Activated CD4-positive, alpha-beta T cell treated with anti-CD3 and anti-CD28 coated beads, Interleukin-2, amount 50 U/mL, for 48 hours (primary cell): ENCODE data around the gene PRKCQ.
"Not testable (repeated sequence)": the region's sequence is repeated elsewhere in the genome, so short reads cannot be mapped to it uniquely, and the experiment has no call there.

Experiments used
- DNase-seq, 2 experiments: peaks; one replicate each; pipeline ENCODE4 v3.0.0-alpha.2; 2020

The PRKCQ gene

DNA sequence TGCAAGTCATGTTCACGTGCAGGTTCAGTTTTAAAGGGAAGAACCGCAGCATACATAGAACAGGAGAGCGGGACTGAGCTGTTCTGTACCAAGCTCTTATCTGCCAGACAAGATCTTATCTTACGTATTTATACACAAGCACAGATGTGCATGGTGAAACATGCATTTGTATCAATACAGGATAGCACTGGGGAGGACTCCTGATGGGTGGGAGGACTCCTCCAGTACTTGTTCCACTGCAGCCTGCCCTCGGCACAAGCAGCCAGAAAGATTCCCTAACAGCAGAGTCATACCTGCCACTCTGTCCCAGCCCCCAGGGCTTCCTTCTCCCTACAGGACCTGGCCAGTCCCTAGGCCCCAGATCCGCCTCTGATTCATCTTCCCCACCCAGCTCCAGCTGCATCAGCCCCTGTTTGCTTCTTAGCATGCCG, 13.2 kb upstream of the PRKCQ start:
- DNase-seq, result no peak

DNA sequence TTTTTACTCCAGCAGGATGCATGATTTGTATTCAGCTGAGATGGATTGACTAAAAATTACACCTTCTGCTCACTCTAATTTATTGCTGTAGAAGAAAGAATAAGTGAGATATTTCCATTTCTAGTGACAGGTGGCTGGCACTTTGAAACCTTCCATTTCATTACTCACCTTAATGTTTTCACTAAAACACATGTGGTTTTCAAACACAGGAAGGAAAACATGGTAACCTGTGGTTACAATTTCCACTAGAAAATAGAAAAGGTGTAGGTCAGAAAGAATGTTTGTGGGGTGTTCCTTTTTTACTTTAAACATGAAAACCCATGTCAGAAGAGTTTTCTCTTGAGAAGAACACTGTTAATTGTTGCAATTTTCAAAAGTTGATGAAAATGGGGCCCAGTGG, 12.0 kb upstream of the PRKCQ start:
- DNase-seq, result no peak

DNA sequence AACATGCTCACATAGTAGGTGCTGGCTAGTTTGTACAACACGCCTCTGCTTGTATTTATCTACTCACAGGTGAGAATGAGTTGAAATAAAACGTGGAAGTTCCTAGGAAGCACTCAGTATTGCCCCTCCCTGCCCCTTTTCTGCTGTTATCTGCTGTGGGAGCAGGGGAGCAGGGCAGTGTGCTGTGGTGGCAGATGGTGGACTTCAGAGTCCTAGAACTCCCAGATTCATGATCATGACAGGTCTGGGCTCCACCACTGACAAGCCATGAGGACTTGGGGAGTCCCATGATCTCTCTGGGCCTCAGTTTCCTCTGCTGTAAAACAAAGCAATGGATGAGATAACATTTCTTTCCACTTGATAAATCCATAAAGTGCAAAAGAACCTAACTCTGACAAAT, 11.6 kb upstream of the PRKCQ start:
- no peak for DNase-seq

DNA sequence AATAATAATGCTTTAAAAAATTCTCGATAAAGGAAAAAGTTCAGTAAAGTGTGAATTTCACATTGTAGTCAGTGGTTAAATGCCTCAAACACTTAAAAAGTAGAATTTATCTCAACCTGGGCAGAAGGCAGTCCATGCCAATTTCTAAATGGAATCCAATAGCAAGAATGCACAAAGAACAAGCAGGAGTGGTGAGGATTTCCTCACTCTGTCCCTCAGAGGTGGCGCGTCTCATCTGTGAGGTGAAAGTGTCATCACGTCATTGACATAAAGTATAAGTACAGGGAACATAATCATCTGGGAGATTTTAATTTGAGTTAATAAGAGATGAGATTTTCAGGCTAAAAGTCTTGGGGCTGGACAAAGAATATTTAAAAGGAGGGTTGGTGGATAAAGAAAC, 10.0 kb upstream of the PRKCQ start:
- DNase-seq, result no peak

DNA sequence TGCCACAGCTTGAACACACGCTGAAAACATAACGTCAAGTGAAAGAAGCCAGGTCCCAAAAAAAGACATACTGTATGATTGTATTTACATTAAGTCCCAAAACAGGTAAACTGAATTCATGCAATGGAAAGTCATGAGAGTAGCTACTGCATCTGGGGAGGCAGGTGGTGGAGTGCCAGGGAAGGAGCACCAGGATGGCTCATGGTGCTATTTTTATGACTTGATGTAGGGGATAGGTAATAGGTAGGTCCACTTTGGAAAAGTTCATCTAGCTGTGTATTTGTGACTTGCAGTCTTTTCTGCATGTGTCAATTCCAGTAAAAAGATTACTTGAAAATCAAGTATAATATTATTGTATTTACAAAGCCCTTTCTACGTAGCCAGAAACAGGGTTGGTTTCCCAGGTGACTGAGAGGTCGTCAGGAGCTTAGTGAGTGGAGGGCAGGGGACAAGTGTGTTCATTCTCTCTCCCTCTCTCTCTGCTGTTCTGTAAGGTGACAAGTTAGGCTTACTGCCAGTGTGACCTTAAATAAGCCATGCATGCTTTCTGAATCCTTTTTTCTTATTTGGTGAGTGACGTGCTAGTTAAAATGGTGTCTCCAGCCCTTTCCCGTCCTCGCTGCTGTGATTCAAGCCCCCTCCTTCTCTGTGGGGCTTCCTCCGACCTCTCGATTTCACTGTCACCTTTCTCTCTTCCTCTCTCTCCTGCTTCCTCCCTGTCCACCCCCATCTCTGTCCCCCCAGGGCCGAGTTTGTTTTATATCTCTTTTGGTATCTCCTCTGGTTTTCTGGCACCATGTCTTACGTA, 9.4 kb upstream of the PRKCQ start:
- DNase-seq, result no peak

DNA sequence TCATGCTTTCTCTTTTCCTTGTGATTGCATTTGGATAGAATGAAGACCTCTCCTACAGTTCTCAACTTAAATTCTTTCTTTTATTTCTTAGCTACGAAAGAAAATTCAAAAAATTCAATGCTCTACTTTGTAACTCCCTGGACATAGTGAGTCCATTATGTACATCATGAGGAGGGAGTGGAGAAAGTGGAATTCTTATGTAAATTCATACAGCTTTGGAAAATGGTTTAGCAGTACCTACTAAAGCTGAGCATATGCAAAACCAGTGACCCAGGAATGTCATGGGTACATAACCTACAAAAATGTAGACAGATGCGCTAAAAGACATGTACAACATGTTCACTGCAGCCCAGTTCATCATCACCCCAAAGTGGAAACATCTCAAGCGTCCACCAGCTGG, 8.8 kb upstream of the PRKCQ start:
- no peak for DNase-seq

DNA sequence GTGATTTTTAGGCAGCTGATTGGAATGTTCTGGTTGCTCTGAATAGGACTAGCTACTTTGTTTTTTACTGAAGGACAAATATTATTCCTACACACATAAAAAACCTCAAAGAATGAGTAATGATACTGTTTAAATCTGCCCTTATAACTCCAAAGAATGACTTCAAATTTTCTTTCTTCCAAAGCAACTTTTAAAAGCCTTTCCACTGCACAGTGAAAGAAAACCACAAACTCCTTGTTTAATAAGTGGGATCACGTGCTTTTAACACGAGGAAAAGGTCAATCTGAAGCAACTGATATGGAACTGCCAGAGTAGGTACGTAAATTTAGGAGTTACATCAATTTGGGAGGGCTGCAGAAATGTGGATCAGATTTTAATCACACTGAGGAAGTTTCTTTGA, 8.0 kb upstream of the PRKCQ start:
- DNase-seq, result no peak

DNA sequence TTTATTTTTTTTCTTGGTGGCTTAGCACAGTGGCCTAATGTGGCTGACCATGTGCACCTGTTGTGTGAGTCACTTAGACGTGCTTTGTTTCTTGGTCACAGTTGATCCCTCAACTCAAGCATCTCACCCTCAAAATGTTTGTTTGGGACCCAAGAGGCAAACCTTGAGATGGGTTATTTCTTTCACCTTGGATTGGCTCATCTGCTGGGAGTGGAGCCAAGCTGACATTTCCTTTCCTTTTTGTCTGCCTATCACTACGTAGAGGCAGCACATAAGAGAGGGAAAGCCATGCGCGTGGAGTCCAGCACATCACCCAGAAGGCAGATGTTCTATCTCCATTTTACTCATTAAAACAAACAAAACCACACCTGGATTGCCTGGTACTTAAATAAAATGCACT, 6.4 kb upstream of the PRKCQ start:
- DNase-seq, result no peak

DNA sequence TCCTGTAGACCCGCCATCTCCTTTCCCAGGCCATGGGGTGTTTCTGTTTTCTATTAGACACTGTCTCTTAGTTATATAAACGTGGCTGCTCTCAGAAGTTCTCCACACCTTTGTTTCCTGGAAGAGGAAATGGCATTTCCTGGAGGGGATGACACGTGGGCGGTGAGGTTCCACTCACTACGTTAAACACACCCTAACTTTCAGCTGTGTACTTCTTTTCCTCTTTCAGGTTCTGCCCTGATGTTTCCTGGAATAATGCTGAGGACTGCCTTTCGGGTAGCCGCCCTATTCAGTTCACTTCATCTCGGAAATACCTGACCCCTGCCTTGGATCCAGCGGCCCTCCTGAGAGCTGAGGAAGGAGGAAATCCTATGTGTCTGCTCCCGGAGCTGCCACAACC, 3.4 kb upstream of the PRKCQ start:
- DNase-seq, result peak; percentile 78 to 86

DNA sequence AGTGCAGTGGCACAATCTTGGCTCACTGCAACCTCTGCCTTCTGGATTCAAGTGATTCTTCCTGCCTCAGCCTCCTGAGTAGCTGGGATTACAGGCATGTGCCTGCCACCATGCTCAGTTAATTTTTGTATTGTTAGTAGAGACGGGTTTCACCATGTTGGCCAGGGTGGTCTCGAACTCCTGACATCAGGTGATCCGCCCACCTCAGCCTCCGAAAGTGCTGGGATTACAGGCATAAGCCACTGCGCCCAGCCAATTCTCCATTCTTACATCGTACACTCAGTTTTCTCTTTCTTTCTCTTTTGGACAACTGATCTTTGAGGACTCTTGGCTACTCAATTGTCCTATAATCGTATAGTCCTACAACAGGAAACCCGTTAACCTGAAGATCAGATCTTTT, 2.8 kb upstream of the PRKCQ start:
- DNase-seq, result not testable (repeated sequence)

DNA sequence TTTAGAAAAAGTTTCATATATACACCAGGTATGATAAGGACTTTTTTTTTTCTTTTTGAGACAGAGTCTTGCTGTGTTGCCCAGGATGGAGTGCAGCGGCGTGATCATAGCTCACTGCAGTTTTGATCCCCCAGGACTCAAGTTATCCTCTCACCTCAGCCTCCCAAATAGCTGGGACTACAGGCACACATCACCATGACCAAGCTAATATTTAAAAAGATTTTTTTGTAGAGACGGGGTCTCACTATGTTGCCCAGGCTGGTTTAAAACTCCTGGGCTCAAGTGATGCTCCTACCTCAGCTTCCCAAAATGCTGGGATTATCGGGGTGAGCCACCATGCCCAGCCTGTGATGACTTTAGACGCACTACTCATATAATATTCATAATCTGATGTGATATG, 2.2 kb upstream of the PRKCQ start:
- no peak for DNase-seq

DNA sequence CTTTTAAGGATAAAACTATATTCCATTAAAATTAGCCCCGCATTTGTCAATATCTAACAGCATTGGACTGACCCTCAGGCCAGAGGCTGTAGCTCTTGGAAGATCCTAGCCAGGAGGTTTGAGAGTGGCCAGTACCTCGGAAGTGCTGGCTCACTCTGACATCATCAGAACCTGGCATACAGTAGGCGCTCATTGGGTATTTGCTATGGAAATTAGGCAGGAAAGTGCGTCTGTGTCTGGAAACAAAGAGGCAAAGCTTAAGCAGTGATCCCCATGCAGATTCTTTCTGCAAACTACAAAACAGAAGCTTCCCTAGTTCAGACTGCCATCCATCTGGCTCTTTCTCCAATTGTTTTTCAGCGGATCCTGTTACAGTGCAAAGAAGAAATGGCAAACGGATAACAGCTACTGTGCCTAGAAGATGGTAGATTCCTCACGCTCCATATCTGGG, 1.7 kb upstream of the PRKCQ start:
- no peak for DNase-seq

DNA sequence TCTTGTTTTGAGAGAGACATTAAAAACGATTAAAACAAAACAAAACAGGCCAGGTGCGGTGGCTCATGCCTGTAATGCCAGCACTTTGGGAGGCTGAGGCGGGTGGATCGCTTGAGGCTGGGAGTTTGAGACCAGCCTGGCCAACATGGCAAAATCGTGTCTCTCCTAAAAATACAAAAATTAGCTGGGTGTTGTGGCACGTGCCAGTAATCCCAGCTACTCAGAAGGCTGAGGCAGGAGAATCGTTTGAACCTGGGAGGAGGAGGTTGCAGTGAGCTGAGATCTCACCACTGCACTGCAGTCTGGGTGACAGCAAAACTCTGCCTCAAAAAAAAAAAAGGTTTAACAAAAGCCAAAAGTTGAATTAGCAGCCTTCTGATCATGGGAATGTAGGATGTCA, 1.1 kb upstream of the PRKCQ start:
- DNase-seq, result not testable (repeated sequence)

DNA sequence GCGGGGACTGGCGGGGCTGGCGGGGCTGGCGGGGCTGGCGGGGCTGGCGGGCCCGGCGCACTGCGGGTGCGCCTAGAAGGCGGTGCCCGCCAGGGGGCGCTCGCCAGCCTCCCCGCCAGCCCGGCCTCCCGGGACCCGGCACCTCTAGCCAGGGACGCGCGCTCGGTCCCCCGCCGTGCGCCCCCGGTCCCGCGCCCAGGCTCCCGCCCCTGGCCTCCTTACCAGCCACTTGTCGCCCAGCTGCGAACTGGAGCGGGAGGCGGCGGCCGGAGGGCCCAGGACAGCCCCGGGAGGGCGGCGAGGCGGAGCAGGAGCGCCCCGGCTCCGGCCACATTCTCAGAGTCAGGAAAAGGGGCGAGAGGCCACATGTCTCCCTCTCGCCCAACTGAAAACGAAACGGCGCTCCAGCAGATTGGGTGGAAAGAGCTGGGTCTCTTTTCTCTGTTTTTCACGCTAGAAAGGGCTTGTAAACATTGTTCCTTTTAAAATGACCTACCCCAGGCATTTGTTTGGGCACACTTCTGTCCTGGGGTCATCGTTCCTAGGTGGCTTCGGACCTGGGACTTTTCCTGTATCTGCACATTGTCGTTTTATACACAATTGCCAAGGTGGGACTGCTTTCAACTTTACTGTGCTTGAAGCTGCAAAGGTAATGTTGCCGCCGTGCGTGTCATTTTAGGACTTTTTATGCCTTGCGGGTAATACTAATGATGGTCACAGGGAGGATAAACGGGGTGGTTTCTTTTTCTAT, 378 bp upstream of the PRKCQ start:
- peak; percentile 87 to 88 for DNase-seq

DNA sequence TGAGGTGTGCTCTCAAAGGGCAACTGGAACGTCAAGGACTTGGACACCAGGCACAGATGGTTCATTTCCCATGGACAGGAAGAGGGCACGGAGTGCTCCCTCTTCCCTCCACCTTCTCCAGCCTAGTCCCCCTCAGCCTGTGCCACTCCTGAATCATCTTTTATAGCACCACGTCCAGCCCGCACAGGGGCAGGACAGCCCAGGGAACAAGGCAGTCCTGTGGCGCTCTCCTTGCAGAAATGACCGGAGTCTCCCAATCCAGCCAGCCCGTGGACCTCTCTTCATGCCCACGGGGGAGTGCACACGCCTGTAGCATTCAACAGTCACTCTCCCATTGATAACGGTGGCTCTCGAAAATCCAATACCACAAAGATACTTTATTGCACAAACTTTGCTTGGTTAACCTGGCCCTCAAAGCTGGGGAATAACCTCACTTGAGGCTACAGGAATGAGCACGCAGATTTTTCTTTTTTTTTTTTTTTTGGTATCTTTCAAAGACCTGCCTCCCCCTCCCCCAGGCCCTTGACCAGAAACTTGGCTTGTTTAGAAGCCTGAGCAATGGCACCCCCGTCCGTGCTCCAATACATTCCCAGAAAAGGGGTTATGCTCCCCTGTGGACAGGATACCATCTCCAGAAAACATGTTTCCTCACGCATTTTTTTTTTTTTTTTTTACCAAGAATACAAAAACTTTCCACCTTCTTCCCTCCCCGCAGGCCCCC, 733 bp downstream of the PRKCQ start:
- DNase-seq, result peak; percentile 65 to 72

DNA sequence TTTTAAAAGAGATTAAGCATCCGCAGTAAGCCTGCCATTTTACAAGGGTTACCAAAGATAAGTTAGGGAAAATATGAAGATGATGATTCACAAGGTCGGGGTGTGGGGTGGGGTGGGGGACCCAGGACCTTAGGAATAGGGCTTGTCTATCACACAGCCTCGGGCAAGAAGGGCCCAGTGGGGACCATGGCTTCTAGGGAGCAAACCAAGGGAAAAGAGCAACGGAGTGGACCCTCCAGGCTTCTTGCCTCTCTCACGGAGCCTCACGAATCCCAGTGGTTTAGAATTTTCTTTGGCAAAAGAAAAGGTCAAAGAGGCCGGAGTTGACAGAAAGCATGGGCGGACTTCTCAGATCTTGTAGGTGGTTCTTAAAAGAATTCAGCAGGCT, 1.3 kb downstream of the PRKCQ start:
- no peak for DNase-seq

DNA sequence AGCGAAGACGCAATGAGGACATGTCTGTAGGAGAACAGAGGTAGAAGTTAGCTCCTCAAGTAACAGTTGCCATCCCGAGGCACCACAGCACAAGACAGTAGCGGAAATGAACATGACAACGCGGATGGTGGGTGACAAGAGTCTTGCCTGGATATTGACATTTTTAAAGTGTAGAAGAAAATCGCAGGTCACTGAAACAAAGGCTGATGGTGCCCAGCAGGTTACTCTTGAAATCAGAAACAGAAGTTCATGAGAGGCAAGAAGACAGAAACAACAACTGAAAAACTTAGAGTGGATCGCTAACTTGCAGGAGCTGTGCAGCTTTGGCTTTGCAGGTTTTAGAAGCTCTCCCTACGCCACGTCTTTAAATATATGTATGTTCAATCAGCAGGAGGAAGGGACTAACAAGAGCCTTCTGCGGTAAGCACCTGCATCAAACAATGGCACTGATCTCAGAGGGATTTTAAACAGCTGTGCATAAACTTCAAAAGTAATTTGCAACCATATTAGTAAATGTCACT, 1.8 kb downstream of the PRKCQ start:
- DNase-seq, result no peak

DNA sequence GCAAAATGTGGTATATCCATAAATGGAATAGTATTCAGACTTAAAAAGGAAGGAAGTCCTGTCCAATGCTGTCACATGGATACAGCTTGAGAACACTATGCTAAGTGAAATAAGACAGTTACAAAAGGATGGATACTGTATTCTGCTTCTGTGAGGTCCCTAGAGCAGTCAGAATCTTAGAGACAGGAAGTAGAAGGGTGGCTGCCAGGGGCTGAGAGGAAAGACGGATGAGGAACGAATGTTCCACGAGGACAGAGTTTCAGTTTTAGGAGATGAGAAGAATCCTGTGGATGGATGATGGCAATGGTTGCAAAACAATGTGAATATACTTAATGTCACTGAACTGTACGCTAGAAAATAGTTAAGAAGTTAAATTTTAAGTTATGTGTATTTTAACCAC, 3.8 kb downstream of the PRKCQ start:
- DNase-seq, result no peak

DNA sequence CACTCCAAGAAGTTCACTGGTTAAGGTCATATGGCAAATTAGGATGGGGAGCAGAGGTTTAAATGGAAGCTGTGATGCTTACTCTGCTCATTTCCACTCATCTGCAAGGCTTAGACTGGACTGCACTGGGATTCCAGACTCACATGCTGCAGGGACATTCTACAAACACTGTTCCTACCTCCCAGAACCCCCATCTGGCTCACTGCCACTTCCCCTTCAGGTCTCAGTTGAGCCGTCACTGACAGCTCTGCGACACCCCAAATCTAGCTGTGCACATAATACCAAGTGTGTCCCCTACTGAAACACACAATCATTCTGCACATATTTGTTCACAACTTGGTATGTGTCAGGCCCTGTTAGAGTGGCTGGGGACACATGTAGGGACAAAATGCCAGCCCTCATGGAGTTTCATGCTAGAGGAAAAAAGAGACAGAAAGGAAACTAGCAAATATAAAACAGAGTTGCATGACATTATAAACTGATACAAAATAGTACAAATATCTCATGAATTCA, 5.4 kb downstream of the PRKCQ start:
- no peak for DNase-seq

DNA sequence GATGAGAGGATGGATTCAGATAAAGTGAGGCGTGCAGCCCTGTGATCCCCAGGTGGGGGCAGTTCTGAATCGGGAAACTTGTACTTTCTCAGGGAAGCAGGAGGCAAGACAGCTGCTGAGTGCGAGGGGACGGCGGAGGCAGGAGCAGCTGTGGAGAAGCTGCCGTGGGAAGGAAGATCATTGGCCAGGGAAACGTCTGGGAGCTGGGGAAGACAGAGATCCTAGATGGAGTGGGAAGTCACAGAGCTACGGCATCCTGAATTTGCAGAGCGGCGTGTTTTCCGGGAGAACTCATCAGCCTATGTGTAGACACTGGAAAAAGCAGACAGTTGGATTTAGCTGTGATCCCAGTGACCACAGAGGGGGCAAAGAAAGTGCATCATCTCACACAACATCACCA, 9.2 kb downstream of the PRKCQ start:
- DNase-seq, result no peak

DNA sequence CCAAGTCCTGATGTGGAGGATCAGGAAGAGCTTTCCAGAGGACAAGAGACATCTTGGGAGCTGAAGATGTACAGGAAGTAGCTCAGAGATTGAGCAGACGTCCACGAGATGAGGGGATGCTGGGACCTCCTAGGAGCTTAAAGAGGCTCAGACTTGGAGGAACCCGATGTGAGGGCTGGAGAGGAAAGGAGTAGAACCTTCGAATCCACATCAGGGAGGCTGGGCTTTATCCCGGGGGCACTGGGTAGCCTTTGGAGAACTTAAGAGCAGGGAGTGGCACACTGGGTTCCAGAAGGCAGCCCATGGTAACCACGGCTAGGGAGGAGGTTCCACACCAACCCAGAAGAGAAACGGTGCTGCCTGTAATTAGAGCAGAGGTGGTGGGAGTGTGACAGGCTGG, 10.8 kb downstream of the PRKCQ start:
- no peak for DNase-seq

DNA sequence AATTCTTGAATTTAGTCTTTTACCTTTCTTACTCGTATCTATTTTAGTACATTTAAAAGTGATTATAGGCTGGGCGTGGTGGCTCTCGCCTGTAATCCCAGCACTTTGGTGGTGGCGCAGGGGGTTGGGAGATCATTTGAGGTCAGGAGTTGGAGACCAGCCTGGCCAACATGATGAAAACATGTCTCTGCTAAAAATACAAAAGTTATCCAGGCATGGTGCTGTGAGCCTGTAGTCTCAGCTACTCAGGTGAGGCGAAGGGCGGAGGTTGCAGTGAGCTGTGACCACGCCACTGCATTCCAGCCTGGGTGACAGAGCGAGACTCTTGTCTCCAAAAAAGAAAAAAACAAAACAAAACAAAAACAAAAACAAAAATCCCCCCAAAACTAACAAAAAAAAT, 12.2 kb downstream of the PRKCQ start:
- no peak for DNase-seq

DNA sequence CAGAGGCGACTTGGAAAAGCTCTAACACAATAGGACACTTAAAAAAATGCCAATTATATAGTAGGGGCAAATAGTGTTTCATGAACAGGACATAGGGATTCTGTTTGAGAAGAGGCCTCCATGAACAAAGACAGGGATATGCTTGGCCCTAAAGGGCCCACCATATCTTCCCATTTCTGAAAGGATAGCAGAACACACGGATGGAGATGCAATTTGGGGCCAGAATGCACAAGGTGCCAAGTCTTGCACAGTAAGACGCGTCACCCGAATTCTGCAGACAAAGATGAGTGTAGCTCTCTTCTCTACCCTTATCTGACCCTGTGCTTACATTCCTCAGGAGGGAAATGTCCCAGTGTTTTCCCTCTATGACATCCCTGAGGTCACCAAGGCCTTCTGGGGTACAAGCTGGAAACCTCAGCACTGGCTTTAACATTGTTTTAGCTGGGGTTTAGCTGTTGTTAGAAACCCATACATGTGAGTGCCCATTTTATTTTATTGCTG, 12.8 kb downstream of the PRKCQ start:
- no peak for DNase-seq
